Measurements from ENCODE around the gene TMEM150B. TPM values are rescaled to one million over a fixed set of nuclear protein-coding genes. Genes with fewer than 3 reads are reported as not detected.

The TMEM150B gene
- total RNA-seq, 1 experiment from 2014 or later = not detected

- TF ChIP-seq CTCF (conservative IDR thresholded peaks at IDR 0.05) = no peak
- no peak for TF ChIP-seq EZH2 (IDR thresholded peaks at IDR 0.05; ENCODE audit: low read depth)
- no TSS peak for BruUV-seq (replicated peaks)
- POLR2A ChIA-PET (ENCODE audit: unreplicated experiment) = interaction anchor here (0.6 kb wide), 1 partner anchor 22 kb away, joined by 5 read pairs; the partner anchor contains the start of gene TMEM238
- no peak overlapping the region for H3K4me2 ChIP-seq
- intact Hi-C loops (cut with micrococcal nuclease; ENCODE audit: unreplicated experiment) = no loop called here
- H3K9me3 ChIP-seq (ENCODE audit: insufficient read depth, low read depth) = no peaks in the 10 kb centered on the region
- H4K20me1 ChIP-seq (ENCODE audit: insufficient read depth) = no peaks in the 10 kb centered on the region
- no peaks in the 10 kb centered on the region for H3K36me3 ChIP-seq (ENCODE audit: low read depth)
- no peak overlapping the region for H2AFZ ChIP-seq
- H3K27me3 ChIP-seq (ENCODE audit: insufficient read depth, low read depth) = no peaks in the 10 kb centered on the region
- no peak overlapping the region for H3K27ac ChIP-seq
- no peak overlapping the region for H3K4me3 ChIP-seq
- peaks cover 15% of the 10 kb centered on the region; the same call in 1 of the 2 replicates for H3F3A ChIP-seq (ENCODE audit: insufficient read depth, low read depth)
- no peaks in the 10 kb centered on the region for H3K4me1 ChIP-seq (replicated peaks; ENCODE audit: insufficient read depth)
- no peaks in the 10 kb centered on the region for H3K79me2 ChIP-seq (ENCODE audit: low read depth)
- DNase-seq = no peak
- no peaks in the 10 kb centered on the region for H3K9me2 ChIP-seq (ENCODE audit: insufficient read depth)
- CTCF ChIA-PET = no interaction called here
These were observed 37.2 kb upstream of the TMEM150B start for GRCh38 chr19:55362174-55362989.

GRCh38 chr19:55360902-55361301 lies 35.8 kb upstream of the TMEM150B start:
- H3K9me3 ChIP-seq (ENCODE audit: insufficient read depth, low read depth) = no peaks in the 10 kb centered on the region
- intact Hi-C loops (cut with micrococcal nuclease; ENCODE audit: unreplicated experiment) = no loop called here

More at GRCh38 chr19:55360902-55361301, 35.8 kb upstream of the TMEM150B start:
- no peak overlapping the region for H2AFZ ChIP-seq
- H3K27ac ChIP-seq = no peak overlapping the region
- BruUV-seq (replicated peaks) = no TSS peak
- H3K4me3 ChIP-seq = no peak overlapping the region
- ChIA-PET POLR2A (ENCODE audit: unreplicated experiment) (no interaction called here), CTCF (no interaction called here)
- DNase-seq = no peak
- H3K36me3 ChIP-seq (ENCODE audit: low read depth) = no peaks in the 10 kb centered on the region
- TF ChIP-seq CTCF (conservative IDR thresholded peaks at IDR 0.05) = no peak
- TF ChIP-seq EZH2 (IDR thresholded peaks at IDR 0.05; ENCODE audit: low read depth) = no peak
- no peak overlapping the region for H3K4me2 ChIP-seq
- H3K79me2 ChIP-seq (ENCODE audit: low read depth) = no peaks in the 10 kb centered on the region
- H4K20me1 ChIP-seq (ENCODE audit: insufficient read depth) = no peaks in the 10 kb centered on the region
- H3F3A ChIP-seq (ENCODE audit: insufficient read depth, low read depth) = peaks cover 17% of the 10 kb centered on the region; the same call in 1 of the 2 replicates
- H3K9me2 ChIP-seq (ENCODE audit: insufficient read depth) = no peaks in the 10 kb centered on the region
- H3K27me3 ChIP-seq (ENCODE audit: insufficient read depth, low read depth) = peaks cover 5% of the 10 kb centered on the region
- no peaks in the 10 kb centered on the region for H3K4me1 ChIP-seq (replicated peaks; ENCODE audit: insufficient read depth)

Measured in PC-9 (cell line).